Transverse colon (tissue), 4 donors: ENCODE measurements around the gene TAGAP.

ENCODE experiments used
- CTCF ChIP-seq, 5 experiments: fragments of 200-600 bp in 3 of 5; fragments of 450-650 bp in 2 of 5; sonication (generic) in 3 of 5; IDR thresholded peaks; 1 replicate in 2 of 5; 2 replicates in 3 of 5; pipeline ENCODE4 v1.5.1; 2016 to 2017; ENCODE audit warnings: antibody characterized with exemption in 5 of 5, inconsistent platforms in 3 of 5, mild to moderate bottlenecking in 2 of 5, moderate library complexity in 1 of 5
- EP300 ChIP-seq: sonication (generic); formaldehyde crosslinking; IDR thresholded peaks from one replicate; pipeline ENCODE4 v1.6.1; 2017; ENCODE audit warnings: antibody characterized with exemption, low read depth
- POLR2A ChIP-seq: fragments of 450-650 bp; IDR thresholded peaks from one replicate; pipeline ENCODE4 v1.6.1; 2016; ENCODE audit warnings: antibody characterized with exemption, mild to moderate bottlenecking, moderate library complexity
- POLR2AphosphoS5 ChIP-seq, 3 donors: sonication (generic); formaldehyde crosslinking; IDR thresholded peaks; one replicate each; pipeline ENCODE4 v1.6.1; 2016; ENCODE audit warnings: antibody characterized with exemption in 3 of 3

- TF ChIP-seq CTCF (IDR thresholded peaks at IDR 0.05), result no peak
- no peak for TF ChIP-seq POLR2AphosphoS5 (IDR thresholded peaks at IDR 0.05)
- TF ChIP-seq EP300, result no peak
- no peak for TF ChIP-seq POLR2A
These were observed 3.3 kb upstream of the TAGAP start for GRCh38 chr6:159047891-159048685.
